A549 (cell line): Measurements from ENCODE around the gene YAF2.

Experiments
- CHD2 ChIP-seq: fragments of 150-350 bp; IDR thresholded peaks from 2 replicates; pipeline ENCODE4 v1.6.1; 2014; ENCODE audit warnings: low read length; ENCODE audit not compliant: partially characterized antibody
- JUNB ChIP-seq: fragments of >200 bp; sonication (Bioruptor Twin); formaldehyde crosslinking; IDR thresholded peaks from 2 replicates; pipeline ENCODE4 v1.6.1; 2016
- MAZ ChIP-seq: fragments of 150-350 bp; IDR thresholded peaks from 2 replicates; pipeline ENCODE4 v1.6.1; 2014; ENCODE audit warnings: antibody characterized with exemption, low read depth, low read length, borderline replicate concordance
- NPAS2 ChIP-seq: fragments of 250-450 bp; sonication (Bioruptor Pico); IDR thresholded peaks from 2 replicates; pipeline ENCODE4 v1.8.0; 2022; ENCODE audit warnings: mild to moderate bottlenecking, moderate library complexity, borderline replicate concordance
- POLR2A ChIP-seq: IDR thresholded peaks from 2 replicates; pipeline ENCODE4 v1.6.1; 2012; ENCODE audit warnings: mild to moderate bottlenecking, low read length
- RAD21 ChIP-seq, 2 experiments: fragments of >200 bp in 1 of 2; sonication (Bioruptor Twin) in 1 of 2; formaldehyde crosslinking in 1 of 2; IDR thresholded peaks in 1 of 2; conservative IDR thresholded peaks in 1 of 2; 2 replicates in 1 of 2; 3 replicates in 1 of 2; pipeline ENCODE4 v1.6.1; 2012 to 2018; ENCODE audit warnings: inconsistent platforms in 1 of 2
- RNF2 ChIP-seq: fragments of 200-600 bp; sonication (generic); IDR thresholded peaks from 2 replicates; pipeline ENCODE4 v1.6.1; 2016; ENCODE audit warnings: low read depth, mild to moderate bottlenecking, antibody characterized with exemption, moderate library complexity, borderline replicate concordance
- ZNF302 ChIP-seq: fragments of 250-450 bp; sonication (Bioruptor Pico); IDR thresholded peaks from 2 replicates; pipeline ENCODE4 v1.9.0; 2021; ENCODE audit warnings: inconsistent platforms, mild to moderate bottlenecking, moderate library complexity
- TF ChIP-seq, protein P1 (sequence below): fragments of >200 bp; sonication (Bioruptor Twin); formaldehyde crosslinking; IDR thresholded peaks from 3 replicates; pipeline ENCODE4 v1.5.1; 2016
- TF ChIP-seq, protein P2 (sequence below): IDR thresholded peaks from 2 replicates; pipeline ENCODE4 v1.6.1; 2012; ENCODE audit warnings: low read depth, borderline replicate concordance
- TF ChIP-seq, protein P3 (sequence below): IDR thresholded peaks from 2 replicates; pipeline ENCODE4 v1.6.1; 2012
- TF ChIP-seq, protein P4 (sequence below): fragments of 200-600 bp; sonication (generic); IDR thresholded peaks from 2 replicates; pipeline ENCODE4 v1.6.1; 2016; ENCODE audit warnings: antibody characterized with exemption, mild to moderate bottlenecking, moderate library complexity

DNA sequence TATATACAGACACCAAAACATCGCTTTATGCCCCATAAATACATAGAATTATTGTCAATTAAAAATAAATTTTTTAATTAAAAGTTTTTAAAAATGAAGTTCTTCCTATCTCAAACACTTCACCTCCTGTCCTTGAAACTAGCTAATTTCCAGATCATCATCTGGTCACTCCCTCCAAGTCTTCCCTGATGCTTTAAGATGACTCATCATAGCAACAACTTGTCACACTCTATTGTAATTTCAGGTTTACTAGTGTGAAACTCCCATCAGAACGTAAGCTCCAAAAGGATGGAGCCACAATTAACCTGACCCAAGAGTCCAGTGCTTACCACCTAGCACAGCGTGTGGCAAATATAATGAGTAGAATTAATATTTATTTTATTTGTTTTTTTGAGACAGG lies 109.7 kb downstream of the YAF2 start:
- TF ChIP-seq, protein P1, sequence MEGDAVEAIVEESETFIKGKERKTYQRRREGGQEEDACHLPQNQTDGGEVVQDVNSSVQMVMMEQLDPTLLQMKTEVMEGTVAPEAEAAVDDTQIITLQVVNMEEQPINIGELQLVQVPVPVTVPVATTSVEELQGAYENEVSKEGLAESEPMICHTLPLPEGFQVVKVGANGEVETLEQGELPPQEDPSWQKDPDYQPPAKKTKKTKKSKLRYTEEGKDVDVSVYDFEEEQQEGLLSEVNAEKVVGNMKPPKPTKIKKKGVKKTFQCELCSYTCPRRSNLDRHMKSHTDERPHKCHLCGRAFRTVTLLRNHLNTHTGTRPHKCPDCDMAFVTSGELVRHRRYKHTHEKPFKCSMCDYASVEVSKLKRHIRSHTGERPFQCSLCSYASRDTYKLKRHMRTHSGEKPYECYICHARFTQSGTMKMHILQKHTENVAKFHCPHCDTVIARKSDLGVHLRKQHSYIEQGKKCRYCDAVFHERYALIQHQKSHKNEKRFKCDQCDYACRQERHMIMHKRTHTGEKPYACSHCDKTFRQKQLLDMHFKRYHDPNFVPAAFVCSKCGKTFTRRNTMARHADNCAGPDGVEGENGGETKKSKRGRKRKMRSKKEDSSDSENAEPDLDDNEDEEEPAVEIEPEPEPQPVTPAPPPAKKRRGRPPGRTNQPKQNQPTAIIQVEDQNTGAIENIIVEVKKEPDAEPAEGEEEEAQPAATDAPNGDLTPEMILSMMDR: no peak
- no peak for TF ChIP-seq MAZ
- no peak for TF ChIP-seq RAD21 (conservative IDR thresholded peaks at IDR 0.05 in 1 of 2, IDR thresholded peaks at IDR 0.05 in 1 of 2)
- no peak for TF ChIP-seq POLR2A
- no peak for TF ChIP-seq CHD2
- TF ChIP-seq, protein P2, sequence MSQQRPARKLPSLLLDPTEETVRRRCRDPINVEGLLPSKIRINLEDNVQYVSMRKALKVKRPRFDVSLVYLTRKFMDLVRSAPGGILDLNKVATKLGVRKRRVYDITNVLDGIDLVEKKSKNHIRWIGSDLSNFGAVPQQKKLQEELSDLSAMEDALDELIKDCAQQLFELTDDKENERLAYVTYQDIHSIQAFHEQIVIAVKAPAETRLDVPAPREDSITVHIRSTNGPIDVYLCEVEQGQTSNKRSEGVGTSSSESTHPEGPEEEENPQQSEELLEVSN: no peak
- TF ChIP-seq, protein P3, sequence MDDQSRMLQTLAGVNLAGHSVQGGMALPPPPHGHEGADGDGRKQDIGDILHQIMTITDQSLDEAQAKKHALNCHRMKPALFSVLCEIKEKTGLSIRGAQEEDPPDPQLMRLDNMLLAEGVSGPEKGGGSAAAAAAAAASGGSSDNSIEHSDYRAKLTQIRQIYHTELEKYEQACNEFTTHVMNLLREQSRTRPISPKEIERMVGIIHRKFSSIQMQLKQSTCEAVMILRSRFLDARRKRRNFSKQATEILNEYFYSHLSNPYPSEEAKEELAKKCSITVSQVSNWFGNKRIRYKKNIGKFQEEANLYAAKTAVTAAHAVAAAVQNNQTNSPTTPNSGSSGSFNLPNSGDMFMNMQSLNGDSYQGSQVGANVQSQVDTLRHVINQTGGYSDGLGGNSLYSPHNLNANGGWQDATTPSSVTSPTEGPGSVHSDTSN: no peak
- TF ChIP-seq JUNB: no peak
- no peak for TF ChIP-seq NPAS2 (CRISPR knock-in tag)
- no peak for TF ChIP-seq RNF2
- TF ChIP-seq, protein P4, sequence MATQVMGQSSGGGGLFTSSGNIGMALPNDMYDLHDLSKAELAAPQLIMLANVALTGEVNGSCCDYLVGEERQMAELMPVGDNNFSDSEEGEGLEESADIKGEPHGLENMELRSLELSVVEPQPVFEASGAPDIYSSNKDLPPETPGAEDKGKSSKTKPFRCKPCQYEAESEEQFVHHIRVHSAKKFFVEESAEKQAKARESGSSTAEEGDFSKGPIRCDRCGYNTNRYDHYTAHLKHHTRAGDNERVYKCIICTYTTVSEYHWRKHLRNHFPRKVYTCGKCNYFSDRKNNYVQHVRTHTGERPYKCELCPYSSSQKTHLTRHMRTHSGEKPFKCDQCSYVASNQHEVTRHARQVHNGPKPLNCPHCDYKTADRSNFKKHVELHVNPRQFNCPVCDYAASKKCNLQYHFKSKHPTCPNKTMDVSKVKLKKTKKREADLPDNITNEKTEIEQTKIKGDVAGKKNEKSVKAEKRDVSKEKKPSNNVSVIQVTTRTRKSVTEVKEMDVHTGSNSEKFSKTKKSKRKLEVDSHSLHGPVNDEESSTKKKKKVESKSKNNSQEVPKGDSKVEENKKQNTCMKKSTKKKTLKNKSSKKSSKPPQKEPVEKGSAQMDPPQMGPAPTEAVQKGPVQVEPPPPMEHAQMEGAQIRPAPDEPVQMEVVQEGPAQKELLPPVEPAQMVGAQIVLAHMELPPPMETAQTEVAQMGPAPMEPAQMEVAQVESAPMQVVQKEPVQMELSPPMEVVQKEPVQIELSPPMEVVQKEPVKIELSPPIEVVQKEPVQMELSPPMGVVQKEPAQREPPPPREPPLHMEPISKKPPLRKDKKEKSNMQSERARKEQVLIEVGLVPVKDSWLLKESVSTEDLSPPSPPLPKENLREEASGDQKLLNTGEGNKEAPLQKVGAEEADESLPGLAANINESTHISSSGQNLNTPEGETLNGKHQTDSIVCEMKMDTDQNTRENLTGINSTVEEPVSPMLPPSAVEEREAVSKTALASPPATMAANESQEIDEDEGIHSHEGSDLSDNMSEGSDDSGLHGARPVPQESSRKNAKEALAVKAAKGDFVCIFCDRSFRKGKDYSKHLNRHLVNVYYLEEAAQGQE: no peak
- no peak for TF ChIP-seq ZNF302 (CRISPR knock-in tag)
